ENCODE measurements around the gene CPLANE2.

DNA sequence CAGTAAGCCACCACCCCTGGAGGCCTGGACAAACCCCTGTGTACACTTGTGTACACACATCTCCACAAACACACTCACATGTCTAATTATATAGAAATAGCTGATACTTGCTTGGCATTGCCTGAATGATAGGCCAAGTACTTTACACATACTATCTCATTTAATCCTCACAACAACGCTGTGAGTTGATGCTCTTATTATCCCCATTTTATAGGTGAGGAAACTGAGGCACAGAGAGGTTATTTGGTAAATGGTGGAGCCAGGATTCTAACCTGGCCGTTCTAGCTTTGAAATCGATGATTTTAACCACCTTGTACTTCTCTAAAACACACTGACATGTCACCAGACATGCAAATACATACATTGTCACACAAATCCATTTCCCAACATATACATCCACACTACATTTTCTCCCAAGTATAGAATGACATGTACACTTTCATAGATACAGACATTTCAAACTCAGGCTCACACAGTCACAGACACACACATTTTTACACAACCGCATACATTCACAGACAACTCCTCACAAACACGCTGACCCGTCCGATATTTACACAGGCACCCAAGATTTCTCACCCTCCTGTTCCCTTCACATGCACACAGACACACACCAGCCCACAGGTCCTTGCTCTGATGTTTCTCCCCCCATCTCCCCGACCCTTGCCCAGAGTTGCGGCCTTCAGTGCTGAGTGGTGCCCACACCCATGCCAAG is 27.7 kb downstream of the CPLANE2 start:
- no peak for TF ChIP-seq EZH2 (IDR thresholded peaks at IDR 0.05; ENCODE audit: insufficient read depth, low read length)
- TF ChIP-seq CTCF (IDR thresholded peaks at IDR 0.05; ENCODE audit: insufficient read depth, low read depth, low read length) = no peak
